ENCODE data around the gene ASPG. TPM values are rescaled to one million over a fixed set of nuclear protein-coding genes. Genes with fewer than 3 reads are reported as not detected.

ASPG gene
- polyA plus RNA-seq, 3 donors = 0.01 TPM; not detected in 2

- Mint-ChIP-seq H3K4me1 (peaks cover 11% of the 10 kb centered on the region), H3K9me3 (peaks cover 0 to 21% (median 2%) of the 10 kb centered on the region in 7 donors), H3K4me3 (peak overlapping the region in 1 of 2 donors; percentile 82), H3K27ac (no peak overlapping the region), H3K36me3 (no peaks in the 10 kb centered on the region), H3K27me3 (ENCODE audit: low read depth in 3 of 3) (peaks cover 52 to 78% (median 65%) of the 10 kb centered on the region in 3 donors)
- Histone ChIP-seq H3K4me1 (ENCODE audit: control insufficient read depth in 1 of 2, insufficient read depth in 2 of 2, low read length in 2 of 2) (peaks cover 8 to 15% of the 10 kb centered on the region in 2 donors), H3K36me3 (replicated peaks in 1 of 2; ENCODE audit: control insufficient read depth in 1 of 2, insufficient read depth in 2 of 2, low read length in 2 of 2) (no peaks in the 10 kb centered on the region), H3K4me2 (replicated peaks; ENCODE audit: extremely low read depth, low read length, poor library complexity, severe bottlenecking) (no peak overlapping the region), H3K9me3 (replicated peaks in 1 of 2; ENCODE audit: control insufficient read depth in 1 of 2, insufficient read depth in 1 of 2, low read length in 2 of 2) (peaks cover 5 to 10% of the 10 kb centered on the region in 2 donors), H3K79me2 (ENCODE audit: insufficient read depth, low read length) (no peaks in the 10 kb centered on the region), H3K9ac (ENCODE audit: insufficient read depth, low read length, poor library complexity, severe bottlenecking) (no peak overlapping the region), H3K27me3 (ENCODE audit: control insufficient read depth in 2 of 2, insufficient read depth in 2 of 2, low read length in 2 of 2) (peaks cover 15 to 49% of the 10 kb centered on the region in 2 donors), H4K20me1 (ENCODE audit: insufficient read depth, low read length) (no peaks in the 10 kb centered on the region), H2AFZ (ENCODE audit: insufficient read depth, low read depth, low read length, poor library complexity, severe bottlenecking) (no peak overlapping the region), H3K4me3 (replicated peaks in 1 of 3; ENCODE audit: low read depth in 2 of 3, low read length in 3 of 3) (no peak overlapping the region), H3K27ac (ENCODE audit: low read depth in 1 of 2, low read length in 2 of 2) (no peak overlapping the region)
- intact Hi-C loops (cut with micrococcal nuclease) = loop anchor here in 1 of 2 donors (10.0 kb wide), 2 partner anchors 509 to 869 kb away; no protein-coding TSS in a partner anchor
- WGBS (ENCODE audit: insufficient coverage) = 3% methylated on average over 39 of the region's 47 CpGs
- TF ChIP-seq CTCF (IDR thresholded peaks at IDR 0.05) = no peak
- no peak for DNase-seq
Observed at GRCh38 chr14:104135121-104135903, 49.8 kb downstream of the ASPG start.

DNA sequence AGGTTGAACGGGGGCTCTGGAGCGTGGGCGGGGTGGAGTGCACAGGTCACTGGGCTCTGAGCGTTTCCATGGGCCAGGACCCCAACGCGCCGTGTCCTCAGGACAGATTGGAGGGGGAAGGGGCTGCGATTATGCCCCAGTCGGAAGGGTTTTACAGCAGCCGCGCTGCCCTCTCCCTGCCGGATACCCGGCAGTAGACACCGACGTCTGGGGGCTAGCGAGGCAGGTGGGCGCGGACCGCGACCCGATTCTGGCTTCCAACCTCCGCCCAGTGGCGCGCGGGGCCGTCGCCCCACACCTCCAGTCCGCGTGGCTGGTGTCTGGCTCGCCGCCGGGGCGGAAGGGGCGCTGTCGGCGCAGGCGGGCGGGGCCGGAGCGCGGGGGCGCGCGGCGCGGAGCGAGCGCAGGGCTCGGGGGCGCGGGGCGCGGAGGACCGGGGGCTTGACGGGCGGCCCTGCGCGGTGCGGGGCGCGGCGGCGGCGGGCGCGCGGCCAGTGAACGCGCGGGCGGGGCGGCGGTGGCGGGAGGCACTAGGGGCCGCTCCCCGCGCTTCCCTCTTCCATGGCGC lies 50.5 kb downstream of the ASPG start:
- peaks cover 0 to 16% (median 2%) of the 10 kb centered on the region in 7 donors for H3K9me3 Mint-ChIP-seq
- peaks cover 15 to 51% of the 10 kb centered on the region in 2 donors for H3K27me3 ChIP-seq (ENCODE audit: control insufficient read depth in 2 of 2, insufficient read depth in 2 of 2, low read length in 2 of 2)
- H3K36me3 ChIP-seq (replicated peaks in 1 of 2; ENCODE audit: control insufficient read depth in 1 of 2, insufficient read depth in 2 of 2, low read length in 2 of 2) = no peaks in the 10 kb centered on the region
- intact Hi-C loops (cut with micrococcal nuclease) = loop anchor here in 1 of 2 donors (10.0 kb wide), 2 partner anchors 509 to 869 kb away; no protein-coding TSS in a partner anchor
- no peaks in the 10 kb centered on the region for H3K79me2 ChIP-seq (ENCODE audit: insufficient read depth, low read length)
- no peak overlapping the region for H2AFZ ChIP-seq (ENCODE audit: insufficient read depth, low read depth, low read length, poor library complexity, severe bottlenecking)
- peak overlapping the region in 1 of 2 donors; percentile 82 for H3K4me3 Mint-ChIP-seq
- H3K9ac ChIP-seq (ENCODE audit: insufficient read depth, low read length, poor library complexity, severe bottlenecking) = no peak overlapping the region
- under 1% methylated on average over 72 of the region's 78 CpGs for WGBS (ENCODE audit: insufficient coverage)
- H3K4me2 ChIP-seq (replicated peaks; ENCODE audit: extremely low read depth, low read length, poor library complexity, severe bottlenecking) = no peak overlapping the region
- H3K27ac Mint-ChIP-seq = no peak overlapping the region
- peaks cover 8 to 15% of the 10 kb centered on the region in 2 donors for H3K4me1 ChIP-seq (ENCODE audit: control insufficient read depth in 1 of 2, insufficient read depth in 2 of 2, low read length in 2 of 2)
- H3K4me3 ChIP-seq (replicated peaks in 1 of 3; ENCODE audit: low read depth in 2 of 3, low read length in 3 of 3) = no peak overlapping the region
- no peak overlapping the region for H3K27ac ChIP-seq (ENCODE audit: low read depth in 1 of 2, low read length in 2 of 2)
- DNase-seq = no peak
- peaks cover 11% of the 10 kb centered on the region for H3K4me1 Mint-ChIP-seq
- peaks cover 0 to 10% of the 10 kb centered on the region in 2 donors for H3K9me3 ChIP-seq (replicated peaks in 1 of 2; ENCODE audit: control insufficient read depth in 1 of 2, insufficient read depth in 1 of 2, low read length in 2 of 2)
- TF ChIP-seq CTCF (IDR thresholded peaks at IDR 0.05) = no peak
- H3K27me3 Mint-ChIP-seq (ENCODE audit: low read depth in 3 of 3) = peaks cover 59 to 84% (median 70%) of the 10 kb centered on the region in 3 donors
- H3K36me3 Mint-ChIP-seq = no peaks in the 10 kb centered on the region
- H4K20me1 ChIP-seq (ENCODE audit: insufficient read depth, low read length) = no peaks in the 10 kb centered on the region

All from CD14-positive monocyte (primary cell).